Measurements from ENCODE around the gene KLHL2.

GRCh38 chr4:165308166-165308565 lies 100.8 kb downstream of the KLHL2 start:
- no peak for TF ChIP-seq EZH2phosphoT487 (IDR thresholded peaks at IDR 0.05; ENCODE audit: unreplicated experiment)
- TF ChIP-seq CTCF (conservative IDR thresholded peaks at IDR 0.05; ENCODE audit: low read depth in 2 of 2) = no peak
- TF ChIP-seq REST (IDR thresholded peaks at IDR 0.05; ENCODE audit: unreplicated experiment) = no peak
- TF ChIP-seq EZH2 (IDR thresholded peaks at IDR 0.05; ENCODE audit: low read depth, unreplicated experiment) = no peak
- TF ChIP-seq POLR2AphosphoS5 (IDR thresholded peaks at IDR 0.05; ENCODE audit: low read depth) = no peak
- TF ChIP-seq CREB1 (CRISPR knock-in tag; IDR thresholded peaks at IDR 0.05; ENCODE audit: low read depth) = no peak
- no peak for TF ChIP-seq JUNB (IDR thresholded peaks at IDR 0.05; ENCODE audit: unreplicated experiment)
- TF ChIP-seq NANOG (IDR thresholded peaks at IDR 0.05; ENCODE audit: borderline replicate concordance) = no peak
- no peak for TF ChIP-seq ZNF462 (CRISPR knock-in tag; IDR thresholded peaks at IDR 0.05)
- TF ChIP-seq ZNF114 (CRISPR knock-in tag; IDR thresholded peaks at IDR 0.05) = no peak
- no peak for TF ChIP-seq ETS1 (IDR thresholded peaks at IDR 0.05)

Measured in GM23338 (cell line).